Fibroblast of lung (primary cell): ENCODE measurements around the gene SMC6. TPM values are rescaled to one million over a fixed set of nuclear protein-coding genes. Genes with fewer than 3 reads are reported as not detected.

ENCODE experiments used
- DNase-seq, 2 donors: peaks; one replicate each; pipeline versions ENCODE4 v3.0.0 to v3.0.0-alpha.2; 2010; ENCODE audit warnings: low read depth in 2 of 2
- H2AFZ ChIP-seq: 2 replicates; pipeline ENCODE4 v1.5.1; 2012; ENCODE audit warnings: low read length, control low read depth, inconsistent platforms
- H3K27ac ChIP-seq: 2 replicates; pipeline ENCODE4 v1.5.1; 2011; ENCODE audit warnings: low read length, control low read depth; ENCODE audit not compliant: insufficient read depth
- H3K27me3 ChIP-seq: 2 replicates; pipeline ENCODE4 v1.5.1; 2011; ENCODE audit warnings: mild to moderate bottlenecking, low read length; ENCODE audit not compliant: control insufficient read depth, insufficient read depth
- H3K36me3 ChIP-seq: 2 replicates; pipeline ENCODE4 v1.5.1; 2011; ENCODE audit warnings: low read length; ENCODE audit not compliant: control insufficient read depth, insufficient read depth
- H3K4me1 ChIP-seq: 2 replicates; pipeline ENCODE4 v1.5.1; 2011; ENCODE audit warnings: low read length; ENCODE audit not compliant: control insufficient read depth, insufficient read depth; ENCODE audit errors: extremely low read depth
- H3K4me2 ChIP-seq: 2 replicates; pipeline ENCODE4 v1.5.1; 2011; ENCODE audit warnings: low read length, control low read depth; ENCODE audit not compliant: insufficient read depth; ENCODE audit errors: extremely low read depth
- H3K4me3 ChIP-seq, 4 experiments: fragments of 200-600 bp in 1 of 4; sonication (generic) in 1 of 4; replicated peaks in 1 of 4; 2 replicates each; pipeline ENCODE4 v1.5.1; 2011 to 2016; ENCODE audit warnings: low read length in 4 of 4, low read depth in 3 of 4, mild to moderate bottlenecking in 3 of 4, control low read depth in 2 of 4, inconsistent platforms in 1 of 4, mixed read lengths in 1 of 4; ENCODE audit not compliant: insufficient read depth in 1 of 4; ENCODE audit errors: control extremely low read depth in 1 of 4
- H3K79me2 ChIP-seq: 2 replicates; pipeline ENCODE4 v1.5.1; 2012; ENCODE audit warnings: mild to moderate bottlenecking, low read length, inconsistent platforms; ENCODE audit not compliant: control insufficient read depth, insufficient read depth
- H3K9ac ChIP-seq: 2 replicates; pipeline ENCODE4 v1.5.1; 2011; ENCODE audit warnings: mild to moderate bottlenecking, low read length, control low read depth; ENCODE audit not compliant: insufficient read depth
- H3K9me3 ChIP-seq: 2 replicates; pipeline ENCODE4 v1.5.1; 2012; ENCODE audit warnings: low read depth, low read length; ENCODE audit not compliant: control insufficient read depth, insufficient read depth
- H4K20me1 ChIP-seq: 2 replicates; pipeline ENCODE4 v1.5.1; 2011; ENCODE audit warnings: low read length; ENCODE audit not compliant: control insufficient read depth, insufficient read depth; ENCODE audit errors: extremely low read depth
- CTCF ChIP-seq, 2 donors: IDR thresholded peaks in 1 of 2; conservative IDR thresholded peaks in 1 of 2; 1 replicate in 1 of 2; 2 replicates in 1 of 2; pipeline ENCODE4 v1.5.1; 2011 to 2012; ENCODE audit warnings: low read length in 2 of 2, control low read depth in 1 of 2, inconsistent platforms in 1 of 2, low read depth in 1 of 2, mild to moderate bottlenecking in 1 of 2
- EZH2 ChIP-seq: IDR thresholded peaks from 2 replicates; pipeline ENCODE4 v1.5.1; 2012; ENCODE audit warnings: low read length, control low read depth, mild to moderate bottlenecking; ENCODE audit errors: missing control alignments
- polyA plus RNA-seq, 2 donors: library from polyadenylated mRNA; depleted of rRNA in 1 of 2; stranded (reverse) in 1 of 2; unstranded in 1 of 2; fragments of >200 nt; gene quantifications; 2 replicates each; pipeline ENCODE4 v1.2.1, GENCODE V29; 2011 to 2012; ENCODE audit warnings: missing spikeins in 1 of 2
- total RNA-seq: library from RNA; depleted of rRNA; stranded (reverse); fragments of >200 nt; gene quantifications from 2 replicates; pipeline ENCODE4 v1.2.1, GENCODE V29; 2014

SMC6 gene
- total and polyA plus RNA-seq, 2 donors (not counting 1 experiment from before 2014, with no cell fraction given) = 17.9 to 22.8 TPM

DNA sequence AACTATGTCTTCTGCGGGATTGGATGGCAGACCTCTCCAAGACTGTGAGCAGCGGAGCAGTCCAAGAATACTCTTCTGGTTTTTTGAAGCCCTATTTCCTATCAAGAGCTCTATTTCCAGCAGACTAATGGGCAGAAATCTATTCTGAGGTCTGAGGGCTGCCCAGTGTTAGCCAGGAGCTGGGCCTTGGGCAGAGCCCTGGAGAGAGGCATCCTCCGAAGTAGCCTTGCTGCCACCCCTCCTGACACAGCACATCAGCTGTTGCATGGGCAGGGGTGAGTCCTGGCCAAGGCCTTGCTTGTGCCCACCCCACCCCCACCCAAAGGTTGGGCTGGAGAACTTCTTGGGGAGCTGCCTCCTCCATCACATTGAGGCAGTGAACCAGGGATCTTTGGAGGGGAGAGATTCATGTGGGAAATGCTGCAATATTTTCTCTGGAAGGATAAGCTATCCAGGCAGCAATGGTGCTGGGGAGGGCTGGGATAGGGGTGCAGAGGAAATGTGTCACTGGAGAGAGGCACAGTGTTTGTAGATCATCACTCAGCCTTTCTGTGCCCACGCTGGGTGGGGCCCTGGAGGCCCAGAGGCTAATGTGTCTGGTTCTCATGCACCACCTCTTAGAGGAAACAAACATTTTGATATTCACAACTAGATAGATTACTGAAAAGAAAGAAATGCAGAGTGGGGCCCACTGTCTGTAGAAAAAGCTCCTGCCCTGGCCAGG, 108.5 kb downstream of the SMC6 start:
- no peaks in the 10 kb centered on the region for H4K20me1 ChIP-seq
- no peaks in the 10 kb centered on the region for H3K36me3 ChIP-seq
- no peak overlapping the region for H2AFZ ChIP-seq
- H3K79me2 ChIP-seq = no peaks in the 10 kb centered on the region
- no peak overlapping the region for H3K4me2 ChIP-seq
- TF ChIP-seq EZH2 (no peak), CTCF (conservative IDR thresholded peaks at IDR 0.05 in 1 of 2, IDR thresholded peaks at IDR 0.05 in 1 of 2; ENCODE audit: low read depth in 1 of 2, low read length in 2 of 2) (no peak)
- no peaks in the 10 kb centered on the region for H3K27me3 ChIP-seq
- H3K9ac ChIP-seq = no peak overlapping the region
- peak overlapping the region; percentile 6 for H3K27ac ChIP-seq
- DNase-seq = peak; percentile 26 to 49
- no peak overlapping the region for H3K4me3 ChIP-seq
- H3K9me3 ChIP-seq = no peaks in the 10 kb centered on the region
- H3K4me1 ChIP-seq = peaks cover 22% of the 10 kb centered on the region

DNA sequence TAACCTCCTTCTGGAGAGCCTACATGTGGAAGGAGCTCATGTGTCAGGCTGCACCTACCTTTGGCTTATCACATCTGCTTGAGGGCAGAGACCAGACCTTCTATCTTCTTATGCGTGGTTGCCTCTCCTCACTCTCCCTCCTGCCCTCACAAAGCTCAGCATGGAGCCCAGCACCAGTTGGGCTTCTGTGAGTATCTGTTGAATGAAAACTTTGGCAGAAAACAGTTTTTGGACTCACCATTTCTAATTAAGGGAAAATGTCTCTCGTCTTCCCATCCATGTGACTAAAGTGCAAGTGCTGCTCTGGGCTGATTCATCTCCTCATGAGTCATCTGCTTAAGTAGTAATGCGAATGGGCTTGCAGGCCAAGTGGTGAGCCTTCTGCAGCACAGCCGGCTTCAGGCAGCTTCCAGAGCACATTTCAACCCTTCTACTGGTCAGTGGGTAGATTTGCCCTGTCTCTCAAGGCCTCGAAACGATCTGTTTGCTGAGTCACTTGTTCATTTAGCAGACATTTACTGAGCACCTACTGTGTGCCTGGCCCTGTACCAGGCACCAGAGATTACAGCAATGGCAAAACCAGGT, 110.5 kb downstream of the SMC6 start:
- H3K27ac ChIP-seq = peak overlapping the region; percentile 80
- H3K9ac ChIP-seq = no peak overlapping the region
- H3K27me3 ChIP-seq = no peaks in the 10 kb centered on the region
- H3K9me3 ChIP-seq = no peaks in the 10 kb centered on the region
- H4K20me1 ChIP-seq = no peaks in the 10 kb centered on the region
- peak overlapping the region; percentile 97 for H2AFZ ChIP-seq
- H3K4me1 ChIP-seq = peaks cover 22% of the 10 kb centered on the region
- no peaks in the 10 kb centered on the region for H3K79me2 ChIP-seq
- H3K4me3 ChIP-seq = no peak overlapping the region
- no peak for TF ChIP-seq CTCF (conservative IDR thresholded peaks at IDR 0.05 in 1 of 2, IDR thresholded peaks at IDR 0.05 in 1 of 2; ENCODE audit: low read depth in 1 of 2, low read length in 2 of 2)
- TF ChIP-seq EZH2 = no peak
- DNase-seq = peak; percentile 98 to 99
- peak overlapping the region; percentile 73 for H3K4me2 ChIP-seq
- no peaks in the 10 kb centered on the region for H3K36me3 ChIP-seq

DNA sequence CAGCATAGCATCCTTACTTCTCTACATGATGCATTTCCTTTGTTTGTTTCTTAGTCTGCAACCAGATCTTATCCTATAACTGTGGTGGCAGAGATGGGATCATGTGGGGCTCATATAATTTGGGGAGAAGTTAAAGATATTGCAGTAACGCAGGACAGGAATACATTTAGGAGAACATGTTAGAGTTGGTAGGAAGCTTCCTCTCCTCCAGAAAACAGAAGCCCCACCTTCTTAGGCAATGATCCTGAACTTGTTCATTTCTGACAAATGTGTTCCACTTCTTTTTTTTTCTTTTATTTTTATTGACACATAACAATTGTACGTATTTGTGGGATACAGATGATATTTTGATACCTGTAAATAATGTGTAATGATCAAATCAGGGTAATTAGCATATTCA, 113.2 kb downstream of the SMC6 start:
- H3K79me2 ChIP-seq = no peaks in the 10 kb centered on the region
- no peak overlapping the region for H2AFZ ChIP-seq
- no peaks in the 10 kb centered on the region for H3K36me3 ChIP-seq
- no peak overlapping the region for H3K9ac ChIP-seq
- H3K4me1 ChIP-seq = peaks cover 18% of the 10 kb centered on the region
- H3K9me3 ChIP-seq = no peaks in the 10 kb centered on the region
- H3K27ac ChIP-seq = no peak overlapping the region
- no peak for TF ChIP-seq CTCF (conservative IDR thresholded peaks at IDR 0.05 in 1 of 2, IDR thresholded peaks at IDR 0.05 in 1 of 2; ENCODE audit: low read depth in 1 of 2, low read length in 2 of 2)
- no peak for TF ChIP-seq EZH2
- DNase-seq = no peak
- H4K20me1 ChIP-seq = no peaks in the 10 kb centered on the region
- H3K4me3 ChIP-seq = no peak overlapping the region
- no peak overlapping the region for H3K4me2 ChIP-seq
- no peaks in the 10 kb centered on the region for H3K27me3 ChIP-seq
